Endothelial cell (in vitro differentiated cells): Measurements from ENCODE around the gene MDFI. TPM values are rescaled to one million over a fixed set of nuclear protein-coding genes. Genes with fewer than 3 reads are reported as not detected.

ENCODE experiments used
- DNase-seq: peaks from one replicate; pipeline ENCODE4 v3.0.0; 2021; ENCODE audit warnings: low spot score
- H3K27ac Mint-ChIP-seq: one replicate; pipeline ENCODE4 v1.8.0; 2021; ENCODE audit warnings: mixed read lengths, inconsistent platforms; ENCODE audit not compliant: unreplicated experiment
- H3K27me3 Mint-ChIP-seq: one replicate; pipeline ENCODE4 v1.8.0; 2021; ENCODE audit warnings: mild to moderate bottlenecking, moderate library complexity, mixed read lengths, inconsistent platforms; ENCODE audit not compliant: unreplicated experiment
- H3K36me3 Mint-ChIP-seq: one replicate; pipeline ENCODE4 v1.8.0; 2021; ENCODE audit warnings: mild to moderate bottlenecking, low read depth, mixed read lengths, inconsistent platforms; ENCODE audit not compliant: unreplicated experiment
- H3K4me1 Mint-ChIP-seq: one replicate; pipeline ENCODE4 v1.8.0; 2021; ENCODE audit warnings: mild to moderate bottlenecking, mixed read lengths, inconsistent platforms; ENCODE audit not compliant: unreplicated experiment
- H3K4me3 Mint-ChIP-seq: one replicate; pipeline ENCODE4 v1.8.0; 2021; ENCODE audit warnings: mild to moderate bottlenecking, mixed read lengths, inconsistent platforms; ENCODE audit not compliant: unreplicated experiment
- H3K9me3 Mint-ChIP-seq: one replicate; pipeline ENCODE4 v1.8.0; 2021; ENCODE audit warnings: mixed read lengths, inconsistent platforms; ENCODE audit not compliant: unreplicated experiment
- total RNA-seq: library from RNA; stranded (reverse); fragmentation: NEBNext Ultra II Directional; extraction: Animal tissue kit (Norgen Biotek cat#: 25700); gene quantifications from one replicate; pipeline ENCODE4 v1.2.1, GENCODE V29; 2021; ENCODE audit not compliant: unreplicated experiment
- TF ChIP-seq, protein P1 (sequence below): fragments of 200-600 bp; sonication (generic); IDR thresholded peaks from one replicate; pipeline ENCODE4 v1.5.0; 2021; ENCODE audit warnings: antibody characterized with exemption; ENCODE audit not compliant: unreplicated experiment

MDFI gene
- total RNA-seq, 1 donor from 2014 or later: 285 TPM

DNA sequence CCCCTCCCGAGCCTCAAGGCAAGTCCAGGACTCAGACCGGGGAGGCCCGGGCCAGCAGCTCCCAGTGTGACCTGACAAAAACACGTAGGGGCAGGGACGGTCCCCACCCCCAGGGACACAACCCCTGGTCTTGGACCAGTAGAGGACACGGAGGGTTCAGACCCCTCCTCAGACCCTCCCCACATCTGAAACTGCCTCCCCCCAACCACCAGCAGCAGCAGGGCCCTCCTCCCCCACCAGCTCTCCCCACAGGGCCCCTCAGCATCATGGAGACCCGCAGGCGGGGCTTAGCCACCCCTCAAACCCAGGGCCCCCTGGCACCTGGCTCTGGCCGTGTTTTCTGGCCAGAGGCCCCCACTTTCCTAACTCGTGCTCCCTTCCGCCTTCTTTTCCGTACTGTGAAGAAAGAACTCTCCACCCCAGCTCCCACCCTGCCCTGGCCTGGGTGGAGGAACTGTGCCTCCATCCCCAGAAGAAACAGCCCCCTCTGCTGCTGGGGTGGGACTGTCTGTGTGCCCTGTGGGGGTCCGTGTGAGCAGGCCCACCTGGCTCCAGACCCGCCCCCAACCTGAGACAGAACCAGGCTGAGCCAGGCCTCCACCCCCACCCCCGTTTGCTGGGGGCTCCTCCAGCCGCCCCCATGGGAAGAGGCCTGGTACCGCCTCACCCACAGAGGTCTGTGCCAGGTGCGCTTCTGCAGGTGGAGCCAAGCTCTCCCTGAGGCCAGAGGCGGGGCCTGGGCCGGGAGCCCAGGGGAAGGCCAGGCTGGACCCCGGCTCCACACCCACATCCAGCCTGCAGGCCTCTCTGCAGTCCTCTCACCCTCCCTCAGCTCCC, 39.0 kb upstream of the MDFI start:
- TF ChIP-seq, protein P1, sequence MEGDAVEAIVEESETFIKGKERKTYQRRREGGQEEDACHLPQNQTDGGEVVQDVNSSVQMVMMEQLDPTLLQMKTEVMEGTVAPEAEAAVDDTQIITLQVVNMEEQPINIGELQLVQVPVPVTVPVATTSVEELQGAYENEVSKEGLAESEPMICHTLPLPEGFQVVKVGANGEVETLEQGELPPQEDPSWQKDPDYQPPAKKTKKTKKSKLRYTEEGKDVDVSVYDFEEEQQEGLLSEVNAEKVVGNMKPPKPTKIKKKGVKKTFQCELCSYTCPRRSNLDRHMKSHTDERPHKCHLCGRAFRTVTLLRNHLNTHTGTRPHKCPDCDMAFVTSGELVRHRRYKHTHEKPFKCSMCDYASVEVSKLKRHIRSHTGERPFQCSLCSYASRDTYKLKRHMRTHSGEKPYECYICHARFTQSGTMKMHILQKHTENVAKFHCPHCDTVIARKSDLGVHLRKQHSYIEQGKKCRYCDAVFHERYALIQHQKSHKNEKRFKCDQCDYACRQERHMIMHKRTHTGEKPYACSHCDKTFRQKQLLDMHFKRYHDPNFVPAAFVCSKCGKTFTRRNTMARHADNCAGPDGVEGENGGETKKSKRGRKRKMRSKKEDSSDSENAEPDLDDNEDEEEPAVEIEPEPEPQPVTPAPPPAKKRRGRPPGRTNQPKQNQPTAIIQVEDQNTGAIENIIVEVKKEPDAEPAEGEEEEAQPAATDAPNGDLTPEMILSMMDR: no peak
- no peak overlapping the region for H3K4me3 Mint-ChIP-seq
- no peak overlapping the region for H3K27ac Mint-ChIP-seq
- peaks cover 5% of the 10 kb centered on the region for H3K27me3 Mint-ChIP-seq
- DNase-seq: no peak
- H3K4me1 Mint-ChIP-seq: peaks cover 17% of the 10 kb centered on the region
- H3K36me3 Mint-ChIP-seq: peaks cover 7% of the 10 kb centered on the region
- no peaks in the 10 kb centered on the region for H3K9me3 Mint-ChIP-seq

DNA sequence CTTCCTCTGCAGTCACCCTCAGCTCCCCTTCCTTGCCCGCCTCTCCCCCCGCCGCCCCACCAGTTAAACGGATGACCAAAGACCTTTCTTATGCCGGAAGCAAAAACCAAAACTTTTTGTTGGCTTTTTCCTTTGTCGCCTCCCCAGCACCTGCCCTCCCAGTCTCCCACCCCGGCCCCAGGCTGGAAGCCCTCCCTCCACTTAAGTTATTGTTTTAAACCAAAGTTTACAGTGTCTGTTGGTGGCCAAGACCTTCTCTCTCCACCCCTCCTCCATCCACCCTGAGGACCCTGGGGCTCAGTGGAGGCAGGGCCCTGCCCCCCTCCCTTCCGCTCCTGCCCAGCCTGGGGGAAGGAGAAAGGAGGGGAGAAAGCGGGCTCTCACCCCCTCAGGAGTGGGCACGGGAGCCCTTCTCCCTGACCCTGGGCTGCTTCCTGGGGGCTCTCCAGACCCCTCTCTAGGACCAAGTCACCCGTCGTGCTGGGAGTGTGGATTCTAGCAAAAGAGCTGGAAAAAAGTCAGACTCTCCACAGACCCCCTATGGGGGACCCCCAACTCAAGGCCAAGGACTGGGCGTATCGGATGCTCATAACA, 38.3 kb upstream of the MDFI start:
- Mint-ChIP-seq H3K4me3 (no peak overlapping the region), H3K4me1 (peaks cover 17% of the 10 kb centered on the region), H3K36me3 (peaks cover 7% of the 10 kb centered on the region), H3K9me3 (no peaks in the 10 kb centered on the region), H3K27ac (no peak overlapping the region), H3K27me3 (peaks cover 5% of the 10 kb centered on the region)
- no peak for DNase-seq
- TF ChIP-seq, protein P1: no peak

DNA sequence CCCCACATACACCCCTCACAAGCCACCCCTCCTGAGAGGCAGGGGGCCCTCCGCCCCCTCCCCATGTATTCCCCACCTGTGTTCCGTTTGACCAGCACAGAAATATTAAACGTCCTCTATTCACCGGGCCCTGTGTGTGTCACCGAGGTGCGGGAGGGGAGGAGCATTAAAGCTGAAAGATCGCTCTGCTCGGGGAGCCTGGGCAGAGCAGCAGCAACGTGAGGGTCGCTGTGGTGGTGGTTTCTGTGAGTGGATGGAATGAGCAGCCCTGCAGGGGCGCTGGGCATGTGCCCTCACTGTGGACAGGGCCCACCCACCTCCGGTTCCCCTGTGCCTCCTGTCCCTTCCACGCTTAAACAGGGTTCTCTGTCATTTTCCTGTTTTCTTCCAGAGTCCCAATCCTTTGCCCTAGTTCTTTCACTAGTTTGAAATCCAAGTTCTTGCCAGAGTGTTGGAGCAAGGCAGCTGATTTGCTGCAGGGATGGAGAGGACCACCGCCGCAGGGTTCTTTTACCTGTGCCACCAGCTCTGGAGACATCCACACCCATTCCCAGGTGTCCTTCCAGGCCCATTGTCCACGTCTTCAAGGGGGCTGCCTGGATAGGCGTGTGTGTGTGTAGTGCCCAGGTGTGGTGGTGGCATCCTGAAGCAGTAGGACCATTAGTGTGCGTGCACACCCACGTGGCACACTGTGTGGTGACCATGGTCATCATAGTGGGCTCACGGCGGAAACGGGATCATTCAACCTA, 37.6 kb upstream of the MDFI start:
- Mint-ChIP-seq H3K4me3 (no peak overlapping the region), H3K4me1 (peaks cover 17% of the 10 kb centered on the region), H3K27ac (no peak overlapping the region), H3K9me3 (no peaks in the 10 kb centered on the region), H3K27me3 (peaks cover 5% of the 10 kb centered on the region), H3K36me3 (peaks cover 7% of the 10 kb centered on the region)
- TF ChIP-seq, protein P1: no peak
- DNase-seq: no peak

DNA sequence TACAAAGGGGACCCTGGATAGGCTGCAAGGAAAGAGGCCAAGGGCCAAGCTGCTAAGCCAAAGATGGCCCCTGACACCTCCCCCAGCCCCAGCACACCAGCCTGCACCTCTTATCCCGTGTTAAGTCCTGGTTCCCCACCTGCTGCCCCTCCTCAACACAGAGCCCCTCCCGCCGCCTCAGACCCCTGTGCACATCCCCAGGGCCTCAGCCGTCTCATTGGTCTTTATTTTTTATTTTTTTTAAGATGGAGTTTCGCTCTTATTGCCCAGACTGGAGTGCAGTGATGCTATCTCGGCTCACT, 37.1 kb upstream of the MDFI start:
- DNase-seq: no peak
- peaks cover 7% of the 10 kb centered on the region for H3K36me3 Mint-ChIP-seq
- H3K4me3 Mint-ChIP-seq: no peak overlapping the region
- no peaks in the 10 kb centered on the region for H3K9me3 Mint-ChIP-seq
- H3K4me1 Mint-ChIP-seq: peaks cover 17% of the 10 kb centered on the region
- no peak overlapping the region for H3K27ac Mint-ChIP-seq
- TF ChIP-seq, protein P1: no peak
- H3K27me3 Mint-ChIP-seq: peaks cover 5% of the 10 kb centered on the region

DNA sequence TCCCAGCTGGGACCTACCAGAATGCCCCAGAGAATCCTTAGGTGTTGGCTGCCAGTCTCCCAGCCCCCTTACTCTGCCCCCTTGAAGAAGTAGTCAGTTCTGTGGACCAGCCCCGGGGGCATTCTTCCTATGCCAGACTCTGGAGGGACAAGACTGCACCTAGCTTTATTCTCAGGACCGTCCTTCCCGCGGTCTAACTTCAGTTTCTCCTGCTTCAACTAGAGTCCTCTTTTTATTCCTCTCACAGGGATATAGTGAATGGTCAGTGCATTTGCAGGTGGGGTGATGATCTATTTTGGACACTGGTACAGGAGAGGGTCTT, 35.9 kb upstream of the MDFI start:
- TF ChIP-seq, protein P1: no peak
- no peaks in the 10 kb centered on the region for H3K36me3 Mint-ChIP-seq
- no peaks in the 10 kb centered on the region for H3K9me3 Mint-ChIP-seq
- DNase-seq: no peak
- peaks cover 2% of the 10 kb centered on the region for H3K27me3 Mint-ChIP-seq
- peaks cover 17% of the 10 kb centered on the region for H3K4me1 Mint-ChIP-seq
- no peak overlapping the region for H3K27ac Mint-ChIP-seq
- no peak overlapping the region for H3K4me3 Mint-ChIP-seq
